BJ (cell line): ENCODE data around the gene RNF166. TPM values are rescaled to one million over a fixed set of nuclear protein-coding genes. Genes with fewer than 3 reads are reported as not detected.

Experiments
- CTCF ChIA-PET: fragments of 350-600 bp; formaldehyde crosslinking; extraction: SDS; loops from one replicate; lab custom pipeline; 2021; ENCODE audit warnings: antibody characterized with exemption, inconsistent platforms; lab: Yijun Ruan, JAX
- POLR2A ChIA-PET: fragments of 300-600 bp; sonication (Branson Sonifier 250); formaldehyde crosslinking; extraction: SDS; loops from one replicate; lab custom pipeline; 2021; ENCODE audit warnings: antibody characterized with exemption; lab: Charles Lee
- DNase-seq: peaks from one replicate; pipeline ENCODE4 v3.0.0-alpha.2; 2011; ENCODE audit warnings: low read depth
- H3K27me3 ChIP-seq: 2 replicates; pipeline ENCODE4 v1.6.0; 2011; ENCODE audit warnings: low read length; ENCODE audit not compliant: control insufficient read depth, insufficient read depth
- H3K36me3 ChIP-seq: 2 replicates; pipeline ENCODE4 v1.5.1; 2011; ENCODE audit warnings: low read length; ENCODE audit not compliant: control insufficient read depth, insufficient read depth
- H3K4me3 ChIP-seq: 2 replicates; pipeline ENCODE4 v1.5.1; 2011; ENCODE audit warnings: low read depth, mild to moderate bottlenecking, control low read depth, low read length
- CTCF ChIP-seq: IDR thresholded peaks from 2 replicates; pipeline ENCODE4 v1.5.1; 2011; ENCODE audit warnings: low read depth, mild to moderate bottlenecking, control low read depth, inconsistent platforms, low read length, moderate library complexity; ENCODE audit not compliant: insufficient read depth
- polyA minus RNA-seq: library from RNA; depleted of rRNA, polyadenylated mRNA; stranded (reverse); fragments of >200 nt; gene quantifications from 2 replicates; pipeline ENCODE4 v1.2.3, GENCODE V29; 2011; rRNA and poly(A)+ RNA removed
- polyA plus RNA-seq: library from polyadenylated mRNA; depleted of rRNA; stranded (reverse); fragments of >200 nt; gene quantifications from 2 replicates; pipeline ENCODE4 v1.2.3, GENCODE V29; 2011; rRNA removed

Gene RNF166
- polyA plus RNA-seq (7.8 and 11.9 TPM in 2 replicates), polyA minus RNA-seq (10.0 and 10.9 TPM in 2 replicates)

- ChIA-PET CTCF (interaction anchor here (1.2 kb wide), 1 partner anchor 11 kb away, joined by 3 read pairs; no protein-coding TSS in a partner anchor), POLR2A (no interaction called here)
- peak; percentile 17 for DNase-seq
- TF ChIP-seq CTCF: no peak
- Histone ChIP-seq H3K27me3 (no peaks in the 10 kb centered on the region), H3K4me3 (peak within 1 kb of the TSS; percentile 95), H3K36me3 (peaks cover 5% of the 10 kb centered on the region; the same call in 1 of the 2 replicates)
Observed at GRCh38 chr16:88706229-88706964, at the start of gene RNF166, which contains the start of gene CTU2. Gene RNF166 (minus strand): TSS chr16:88706408. CDS start chr16:88706325, 83 bp downstream. Gene CTU2 (plus strand): TSS chr16:88706503. CDS start chr16:88706531, 28 bp downstream.

GRCh38 chr16:88754912-88755744 lies 48.9 kb upstream of the RNF166 start:
- CTCF ChIA-PET: interaction anchor here (1.2 to 4.7 kb wide), 12 partner anchors 9 to 412 kb away, joined by 3 to 27 read pairs (median 14); partner anchors contain the start of gene PIEZO1
- H3K4me3 ChIP-seq: no peak overlapping the region
- peak; percentile 63 for TF ChIP-seq CTCF
- H3K36me3 ChIP-seq: peaks cover 10% of the 10 kb centered on the region
- no peak for DNase-seq
- POLR2A ChIA-PET: no interaction called here
- no peaks in the 10 kb centered on the region for H3K27me3 ChIP-seq

- peaks cover 10% of the 10 kb centered on the region for H3K36me3 ChIP-seq
- ChIA-PET POLR2A (no interaction called here), CTCF (interaction anchor here (1.2 to 4.7 kb wide), 9 partner anchors 10 to 413 kb away, joined by 3 to 27 read pairs (median 14); partner anchors contain the start of gene PIEZO1)
- no peak for TF ChIP-seq CTCF
- DNase-seq: no peak
- H3K4me3 ChIP-seq: no peak overlapping the region
- no peaks in the 10 kb centered on the region for H3K27me3 ChIP-seq
Observed at GRCh38 chr16:88754109-88754911, 48.1 kb upstream of the RNF166 start.

GRCh38 chr16:88753602-88754001 lies 47.4 kb upstream of the RNF166 start:
- Histone ChIP-seq H3K4me3 (no peak overlapping the region), H3K27me3 (no peaks in the 10 kb centered on the region), H3K36me3 (peaks cover 10% of the 10 kb centered on the region)
- TF ChIP-seq CTCF: no peak
- ChIA-PET CTCF (interaction anchor here (1.2 to 4.7 kb wide), 6 partner anchors 9 to 414 kb away, joined by 3 to 27 read pairs (median 18); partner anchors contain the start of gene PIEZO1), POLR2A (no interaction called here)
- DNase-seq: no peak
